ENCODE measurements around the gene SLC27A1.

DNA sequence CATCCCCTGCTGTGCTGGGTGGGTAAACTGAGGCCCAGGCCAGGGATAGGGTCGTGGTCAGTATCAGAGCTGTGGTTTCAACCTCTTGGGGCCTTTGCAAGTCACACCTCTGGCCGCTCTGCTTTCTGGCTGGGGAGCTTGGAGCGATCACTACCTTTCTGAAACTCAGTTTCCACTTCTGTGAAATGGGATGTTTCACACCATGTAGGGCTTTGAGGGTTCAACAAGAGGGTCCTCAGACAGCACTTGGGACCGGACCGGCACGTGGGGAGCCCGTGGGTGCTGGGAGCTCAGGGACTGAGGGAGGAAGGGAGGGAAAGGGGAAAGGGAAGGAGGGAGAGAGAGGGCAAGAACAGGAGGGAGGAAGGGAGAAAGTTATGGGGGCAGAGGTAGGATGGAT lies 62.2 kb downstream of the SLC27A1 start:
- TF ChIP-seq CTCF (IDR thresholded peaks at IDR 0.05; ENCODE audit: poor library complexity) (no peak), EZH2 (IDR thresholded peaks at IDR 0.05; ENCODE audit: borderline replicate concordance) (no peak)
